Thoracic aorta (tissue), 2 donors: Measurements from ENCODE around the gene SASH3. TPM values are rescaled to one million over a fixed set of nuclear protein-coding genes. Genes with fewer than 3 reads are reported as not detected.

ENCODE experiments used
- ATAC-seq: fragments of 150-250 bp; one replicate; pipeline ENCODE4 v1.8.0; 2017; ENCODE audit warnings: low read depth; ENCODE audit not compliant: insufficient number of reproducible peaks, low FRiP score
- DNase-seq: peaks from one replicate; pipeline ENCODE4 v3.0.0-alpha.2; 2020; ENCODE audit warnings: low spot score
- H3K27ac ChIP-seq, 2 donors: fragments of 200-600 bp; sonication (generic); 1 replicate in 1 of 2; 2 replicates in 1 of 2; pipeline ENCODE4 v1.5.1; 2016; ENCODE audit warnings: mild to moderate bottlenecking in 2 of 2, moderate library complexity in 2 of 2
- H3K27me3 ChIP-seq: fragments of 200-600 bp; sonication (generic); replicated peaks from 2 replicates; pipeline ENCODE4 v1.6.0; 2016; ENCODE audit warnings: mild to moderate bottlenecking; ENCODE audit not compliant: insufficient read depth
- H3K36me3 ChIP-seq: fragments of 200-600 bp; sonication (generic); one replicate; pipeline ENCODE4 v1.5.1; 2016
- H3K4me1 ChIP-seq, 2 donors: fragments of 200-600 bp; sonication (generic); 1 replicate in 1 of 2; 2 replicates in 1 of 2; pipeline versions ENCODE4 v1.5.1 to v1.6.0; 2016; ENCODE audit warnings: low read depth in 2 of 2, mild to moderate bottlenecking in 1 of 2; ENCODE audit not compliant: control insufficient read depth in 1 of 2
- H3K4me3 ChIP-seq: fragments of 200-600 bp; sonication (generic); 2 replicates; pipeline ENCODE4 v1.5.1; 2016; ENCODE audit warnings: mild to moderate bottlenecking
- H3K9me3 ChIP-seq: fragments of 200-600 bp; sonication (generic); 2 replicates; pipeline ENCODE4 v1.5.1; 2016
- total RNA-seq, 2 donors: library from RNA; depleted of rRNA; stranded (reverse); fragments of >200 nt; gene quantifications; one replicate each; pipeline versions ENCODE4 v1.1.0 to v1.2.3, GENCODE V29; 2016
- TF ChIP-seq, protein P1 (sequence below): fragments of 200-600 bp; sonication (generic); IDR thresholded peaks from one replicate; pipeline ENCODE4 v1.5.1; 2019; ENCODE audit warnings: antibody characterized with exemption

The SASH3 gene
- total RNA-seq, 2 donors from 2014 or later, result 12.4 to 16.2 TPM

GRCh38 chrX:129780441-129781105 is 824 bp downstream of the SASH3 start:
- H3K27me3 ChIP-seq, result no peaks in the 10 kb centered on the region
- no peaks in the 10 kb centered on the region for H3K4me1 ChIP-seq
- H3K27ac ChIP-seq, result no peak overlapping the region
- DNase-seq (no peak), ATAC-seq (no peak)
- H3K36me3 ChIP-seq, result no peaks in the 10 kb centered on the region
- peak overlapping the region; percentile 56 for H3K4me3 ChIP-seq
- TF ChIP-seq, protein P1, sequence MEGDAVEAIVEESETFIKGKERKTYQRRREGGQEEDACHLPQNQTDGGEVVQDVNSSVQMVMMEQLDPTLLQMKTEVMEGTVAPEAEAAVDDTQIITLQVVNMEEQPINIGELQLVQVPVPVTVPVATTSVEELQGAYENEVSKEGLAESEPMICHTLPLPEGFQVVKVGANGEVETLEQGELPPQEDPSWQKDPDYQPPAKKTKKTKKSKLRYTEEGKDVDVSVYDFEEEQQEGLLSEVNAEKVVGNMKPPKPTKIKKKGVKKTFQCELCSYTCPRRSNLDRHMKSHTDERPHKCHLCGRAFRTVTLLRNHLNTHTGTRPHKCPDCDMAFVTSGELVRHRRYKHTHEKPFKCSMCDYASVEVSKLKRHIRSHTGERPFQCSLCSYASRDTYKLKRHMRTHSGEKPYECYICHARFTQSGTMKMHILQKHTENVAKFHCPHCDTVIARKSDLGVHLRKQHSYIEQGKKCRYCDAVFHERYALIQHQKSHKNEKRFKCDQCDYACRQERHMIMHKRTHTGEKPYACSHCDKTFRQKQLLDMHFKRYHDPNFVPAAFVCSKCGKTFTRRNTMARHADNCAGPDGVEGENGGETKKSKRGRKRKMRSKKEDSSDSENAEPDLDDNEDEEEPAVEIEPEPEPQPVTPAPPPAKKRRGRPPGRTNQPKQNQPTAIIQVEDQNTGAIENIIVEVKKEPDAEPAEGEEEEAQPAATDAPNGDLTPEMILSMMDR, result no peak
- no peaks in the 10 kb centered on the region for H3K9me3 ChIP-seq

DNA sequence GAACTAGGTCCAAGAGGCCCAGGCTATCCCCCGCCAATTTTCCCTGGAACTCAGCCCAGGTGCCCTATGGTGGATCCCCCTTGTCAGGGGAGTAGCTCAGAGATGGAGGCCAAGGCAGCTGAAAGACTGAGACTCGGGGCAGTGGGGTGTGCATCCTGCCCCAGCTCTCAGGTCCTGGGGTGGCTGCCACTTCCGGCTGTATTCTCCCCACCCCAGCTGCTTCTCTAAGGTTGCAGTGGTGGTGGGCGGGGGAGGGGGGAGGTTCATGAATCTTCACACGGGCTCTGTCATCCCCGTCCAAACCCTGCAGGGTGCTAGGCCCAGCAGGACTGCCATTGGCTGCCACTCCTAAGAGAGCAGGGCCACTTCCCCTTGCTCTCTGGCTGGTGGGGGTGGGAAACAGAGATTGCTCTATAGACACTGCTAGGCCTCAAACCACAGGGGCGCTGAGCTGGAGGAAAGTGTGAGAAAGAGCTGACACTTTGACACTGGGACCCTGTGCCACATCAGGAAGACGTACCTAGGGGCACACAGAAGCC is 1.5 kb downstream of the SASH3 start:
- TF ChIP-seq, protein P1, result no peak
- H3K27ac ChIP-seq, result no peak overlapping the region
- no peaks in the 10 kb centered on the region for H3K9me3 ChIP-seq
- peak overlapping the region; percentile 56 for H3K4me3 ChIP-seq
- H3K4me1 ChIP-seq, result no peaks in the 10 kb centered on the region
- no peaks in the 10 kb centered on the region for H3K36me3 ChIP-seq
- no peak for DNase-seq
- H3K27me3 ChIP-seq, result no peaks in the 10 kb centered on the region
- no peak for ATAC-seq

- Histone ChIP-seq H3K9me3 (no peaks in the 10 kb centered on the region), H3K4me3 (no peak overlapping the region), H3K27ac (no peak overlapping the region), H3K27me3 (no peaks in the 10 kb centered on the region), H3K4me1 (no peaks in the 10 kb centered on the region), H3K36me3 (no peaks in the 10 kb centered on the region)
- ATAC-seq, result no peak
- DNase-seq, result no peak
- TF ChIP-seq, protein P1, result no peak
These were observed 2.1 kb downstream of the SASH3 start for GRCh38 chrX:129781680-129782495.

DNA sequence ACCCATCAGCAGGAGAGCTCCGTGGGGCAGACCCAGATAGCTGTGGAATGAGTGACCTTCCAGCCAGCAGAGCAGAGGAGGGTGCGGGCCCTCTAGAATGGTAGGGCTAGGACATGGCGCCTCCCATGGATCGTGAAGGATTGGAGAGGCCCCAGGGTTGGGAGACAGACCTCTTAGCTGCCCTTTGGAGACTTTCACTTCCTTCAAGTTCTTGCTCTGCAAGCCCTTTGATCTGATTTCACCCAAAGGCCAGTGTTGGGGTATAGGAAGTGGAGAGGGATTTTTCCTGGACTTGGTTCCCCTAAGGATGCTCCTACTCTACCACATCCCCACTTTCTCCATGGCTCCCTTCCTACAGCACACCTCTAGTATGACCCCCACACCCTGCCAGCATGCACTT is 3.0 kb downstream of the SASH3 start:
- H3K27me3 ChIP-seq, result no peaks in the 10 kb centered on the region
- no peak overlapping the region for H3K27ac ChIP-seq
- no peak for ATAC-seq
- TF ChIP-seq, protein P1, result no peak
- no peaks in the 10 kb centered on the region for H3K4me1 ChIP-seq
- no peaks in the 10 kb centered on the region for H3K36me3 ChIP-seq
- no peaks in the 10 kb centered on the region for H3K9me3 ChIP-seq
- no peak overlapping the region for H3K4me3 ChIP-seq
- no peak for DNase-seq

DNA sequence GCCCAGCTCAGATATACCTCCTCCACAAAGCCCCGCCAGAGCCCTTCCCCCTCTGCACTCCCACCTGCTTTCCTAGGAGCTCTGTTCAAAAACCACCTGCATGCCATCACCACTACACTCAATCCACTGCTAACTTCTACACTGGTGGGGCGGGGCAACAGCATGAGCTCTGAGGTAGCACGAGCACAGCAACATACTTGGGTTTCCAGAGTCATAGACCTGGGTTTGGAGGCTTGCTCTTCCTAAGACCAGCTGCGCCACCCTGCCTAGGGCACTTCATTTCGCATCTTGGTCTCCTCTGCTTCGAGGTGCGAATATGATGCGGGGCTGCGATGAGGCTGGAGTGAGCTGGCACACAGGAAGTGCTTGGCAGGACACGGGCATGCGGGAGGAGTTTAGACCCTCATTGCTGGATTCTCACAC is 3.6 kb downstream of the SASH3 start:
- TF ChIP-seq, protein P1, result no peak
- no peak for DNase-seq
- Histone ChIP-seq H3K27ac (no peak overlapping the region), H3K4me3 (no peak overlapping the region), H3K27me3 (no peaks in the 10 kb centered on the region), H3K4me1 (no peaks in the 10 kb centered on the region), H3K36me3 (no peaks in the 10 kb centered on the region), H3K9me3 (no peaks in the 10 kb centered on the region)
- no peak for ATAC-seq
